Keratinocyte (primary cell): ENCODE data around the gene FARSB.

Source experiments
- EZH2 ChIP-seq: IDR thresholded peaks from one replicate; pipeline ENCODE4 v1.6.1; 2012; ENCODE audit warnings: inconsistent platforms, mild to moderate bottlenecking, low read length, moderate library complexity
- TF ChIP-seq, protein P1 (sequence below), 3 experiments: IDR thresholded peaks in 1 of 3; conservative IDR thresholded peaks in 1 of 3; optimal IDR thresholded peaks in 1 of 3; 2 replicates in 2 of 3; 3 replicates in 1 of 3; pipeline versions ENCODE3 to v1.5.1; 2011; ENCODE audit warnings: low read length in 3 of 3, mild to moderate bottlenecking in 3 of 3, moderate library complexity in 2 of 3, control low read depth in 1 of 3, inconsistent platforms in 1 of 3; ENCODE audit not compliant: insufficient read depth in 2 of 3; ENCODE audit errors: extremely low read depth in 1 of 3

DNA sequence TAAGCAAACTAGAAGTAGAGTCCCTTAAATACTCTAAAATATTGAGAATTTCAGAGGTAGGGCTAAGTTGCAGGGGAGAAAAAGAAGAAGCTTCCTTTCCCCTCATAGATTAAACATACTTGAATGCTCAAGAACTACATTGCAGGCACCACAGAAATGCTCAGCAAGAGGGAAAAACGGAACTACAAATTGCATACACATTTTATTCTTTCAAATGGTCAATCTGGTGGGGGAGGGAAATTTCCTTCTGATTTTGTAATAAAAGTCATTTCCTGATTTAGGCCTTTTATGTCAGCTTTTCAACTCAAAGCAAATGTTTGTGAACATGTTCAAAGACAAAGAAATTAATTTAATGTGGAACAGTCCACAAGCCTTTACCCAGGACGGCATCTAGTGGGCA is 33.0 kb downstream of the FARSB start:
- TF ChIP-seq, protein P1, sequence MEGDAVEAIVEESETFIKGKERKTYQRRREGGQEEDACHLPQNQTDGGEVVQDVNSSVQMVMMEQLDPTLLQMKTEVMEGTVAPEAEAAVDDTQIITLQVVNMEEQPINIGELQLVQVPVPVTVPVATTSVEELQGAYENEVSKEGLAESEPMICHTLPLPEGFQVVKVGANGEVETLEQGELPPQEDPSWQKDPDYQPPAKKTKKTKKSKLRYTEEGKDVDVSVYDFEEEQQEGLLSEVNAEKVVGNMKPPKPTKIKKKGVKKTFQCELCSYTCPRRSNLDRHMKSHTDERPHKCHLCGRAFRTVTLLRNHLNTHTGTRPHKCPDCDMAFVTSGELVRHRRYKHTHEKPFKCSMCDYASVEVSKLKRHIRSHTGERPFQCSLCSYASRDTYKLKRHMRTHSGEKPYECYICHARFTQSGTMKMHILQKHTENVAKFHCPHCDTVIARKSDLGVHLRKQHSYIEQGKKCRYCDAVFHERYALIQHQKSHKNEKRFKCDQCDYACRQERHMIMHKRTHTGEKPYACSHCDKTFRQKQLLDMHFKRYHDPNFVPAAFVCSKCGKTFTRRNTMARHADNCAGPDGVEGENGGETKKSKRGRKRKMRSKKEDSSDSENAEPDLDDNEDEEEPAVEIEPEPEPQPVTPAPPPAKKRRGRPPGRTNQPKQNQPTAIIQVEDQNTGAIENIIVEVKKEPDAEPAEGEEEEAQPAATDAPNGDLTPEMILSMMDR (optimal IDR thresholded peaks at IDR 0.05 in 1 of 3, IDR thresholded peaks at IDR 0.05 in 1 of 3, conservative IDR thresholded peaks at IDR 0.05 in 1 of 3; ENCODE audit: extremely low read depth in 1 of 3, insufficient read depth in 2 of 3, low read length in 3 of 3), result no peak
- TF ChIP-seq EZH2, result no peak
